Spinal cord (tissue), 10 donors: ENCODE measurements around the gene TMEM258. TPM values are rescaled to one million over a fixed set of nuclear protein-coding genes. Genes with fewer than 3 reads are reported as not detected.

Experiments used
- DNase-seq, 6 donors: peaks; one replicate each; pipeline versions ENCODE4 v3.0.0 to v3.0.0-alpha.2; 2013 to 2015; ENCODE audit warnings: low spot score in 6 of 6, low read depth in 4 of 6
- H3K27ac ChIP-seq: one replicate; pipeline ENCODE4 v1.5.1; 2013; ENCODE audit warnings: low read depth, low read length, control low read depth
- H3K27me3 ChIP-seq: one replicate; pipeline ENCODE4 v1.6.1; 2013; ENCODE audit warnings: low read length; ENCODE audit not compliant: control insufficient read depth, insufficient read depth
- H3K36me3 ChIP-seq: one replicate; pipeline ENCODE4 v1.6.1; 2013; ENCODE audit warnings: low read length; ENCODE audit not compliant: control insufficient read depth, insufficient read depth
- H3K4me1 ChIP-seq: one replicate; pipeline ENCODE4 v1.6.1; 2013; ENCODE audit warnings: low read length; ENCODE audit not compliant: control insufficient read depth, insufficient read depth
- H3K4me3 ChIP-seq: one replicate; pipeline ENCODE4 v1.5.1; 2013; ENCODE audit warnings: low read depth, low read length, control low read depth
- H3K9me3 ChIP-seq: one replicate; pipeline ENCODE4 v1.6.1; 2013; ENCODE audit warnings: low read length; ENCODE audit not compliant: control insufficient read depth, insufficient read depth
- WGBS: methylation state at CpG from one replicate; pipeline ENCODE4 v1.1.5; 2013; ENCODE audit warnings: missing lambda C conversion rate; ENCODE audit not compliant: insufficient coverage; 5-methylcytosine and 5-hydroxymethylcytosine counted together
- polyA plus RNA-seq, 2 donors: library from polyadenylated mRNA; unstranded; fragments of 120-200 nt; gene quantifications; one replicate each; pipeline ENCODE4 v1.2.1, GENCODE V29; 2013; ENCODE audit not compliant: insufficient read length in 2 of 2
- total RNA-seq, 2 donors: library from RNA; depleted of rRNA in 1 of 2; stranded (reverse); fragments of 120-200 nt in 1 of 2; fragments of >200 nt in 1 of 2; gene quantifications; one replicate each; pipeline versions ENCODE4 v1.2.3 to v1.2.4, GENCODE V29; 2013 to 2014
- donor health status: healthy.

Gene TMEM258
- total and polyA plus RNA-seq, 4 donors: 102 to 181 (median 157) TPM

- WGBS: 84% methylated on average over 7 of the region's 11 CpGs
- Histone ChIP-seq H3K36me3 (peaks cover 92% of the 10 kb centered on the region), H3K27ac (no peak overlapping the region), H3K9me3 (no peaks in the 10 kb centered on the region), H3K4me3 (no peak overlapping the region), H3K27me3 (no peaks in the 10 kb centered on the region), H3K4me1 (peaks cover 19% of the 10 kb centered on the region)
- no peak for DNase-seq
These were observed 6.5 kb downstream of the TMEM258 start for GRCh38 chr11:61785837-61786402.

- 80% methylated on average over 7 of the region's 7 CpGs for WGBS
- Histone ChIP-seq H3K27ac (no peak overlapping the region), H3K27me3 (no peaks in the 10 kb centered on the region), H3K36me3 (peaks cover 94% of the 10 kb centered on the region), H3K4me1 (peaks cover 7% of the 10 kb centered on the region), H3K4me3 (no peak overlapping the region), H3K9me3 (no peaks in the 10 kb centered on the region)
- no peak for DNase-seq
These were observed 7.9 kb downstream of the TMEM258 start for GRCh38 chr11:61784506-61784805.

- Histone ChIP-seq H3K4me1 (peaks cover 5% of the 10 kb centered on the region), H3K4me3 (no peak overlapping the region), H3K9me3 (no peaks in the 10 kb centered on the region), H3K36me3 (peaks cover 94% of the 10 kb centered on the region), H3K27ac (no peak overlapping the region), H3K27me3 (no peaks in the 10 kb centered on the region)
- WGBS: 60% methylated on average over 6 of the region's 13 CpGs
- DNase-seq: no peak
These were observed 8.5 kb downstream of the TMEM258 start for GRCh38 chr11:61783717-61784505.

GRCh38 chr11:61782841-61783240 lies 9.6 kb downstream of the TMEM258 start:
- DNase-seq: no peak
- Histone ChIP-seq H3K27ac (no peak overlapping the region), H3K9me3 (no peaks in the 10 kb centered on the region), H3K4me3 (no peak overlapping the region), H3K36me3 (peaks cover 86% of the 10 kb centered on the region), H3K27me3 (no peaks in the 10 kb centered on the region), H3K4me1 (peaks cover 8% of the 10 kb centered on the region)
- WGBS: 85% methylated on average over 11 of the region's 11 CpGs

GRCh38 chr11:61782299-61782698 lies 10.1 kb downstream of the TMEM258 start:
- H3K9me3 ChIP-seq: no peaks in the 10 kb centered on the region
- no peak overlapping the region for H3K27ac ChIP-seq
- H3K36me3 ChIP-seq: peaks cover 84% of the 10 kb centered on the region
- peaks cover 12% of the 10 kb centered on the region for H3K4me1 ChIP-seq
- 100% methylated on average over 2 of the region's 3 CpGs for WGBS
- no peak overlapping the region for H3K4me3 ChIP-seq
- no peak for DNase-seq
- no peaks in the 10 kb centered on the region for H3K27me3 ChIP-seq

GRCh38 chr11:61781585-61781984 lies 10.8 kb downstream of the TMEM258 start:
- 87% methylated on average over 4 of the region's 5 CpGs for WGBS
- H3K9me3 ChIP-seq: no peaks in the 10 kb centered on the region
- peaks cover 17% of the 10 kb centered on the region for H3K4me1 ChIP-seq
- no peak overlapping the region for H3K4me3 ChIP-seq
- no peaks in the 10 kb centered on the region for H3K27me3 ChIP-seq
- H3K27ac ChIP-seq: no peak overlapping the region
- peaks cover 79% of the 10 kb centered on the region for H3K36me3 ChIP-seq
- no peak for DNase-seq

GRCh38 chr11:61780581-61781162 lies 11.7 kb downstream of the TMEM258 start:
- Histone ChIP-seq H3K27ac (no peak overlapping the region), H3K27me3 (no peaks in the 10 kb centered on the region), H3K36me3 (peaks cover 75% of the 10 kb centered on the region), H3K4me1 (peaks cover 17% of the 10 kb centered on the region), H3K9me3 (no peaks in the 10 kb centered on the region), H3K4me3 (no peak overlapping the region)
- DNase-seq: no peak
- WGBS: 78% methylated on average over 9 of the region's 9 CpGs

- no peak overlapping the region for H3K27ac ChIP-seq
- no peaks in the 10 kb centered on the region for H3K9me3 ChIP-seq
- H3K4me1 ChIP-seq: peaks cover 21% of the 10 kb centered on the region
- H3K4me3 ChIP-seq: no peak overlapping the region
- no peak for DNase-seq
- WGBS: 87% methylated on average over 14 of the region's 14 CpGs
- no peaks in the 10 kb centered on the region for H3K27me3 ChIP-seq
- H3K36me3 ChIP-seq: peaks cover 68% of the 10 kb centered on the region
These were observed 12.5 kb downstream of the TMEM258 start for GRCh38 chr11:61779666-61780525.

GRCh38 chr11:61778920-61779650 lies 13.3 kb downstream of the TMEM258 start:
- 83% methylated on average over 14 of the region's 24 CpGs for WGBS
- DNase-seq: no peak
- H3K27me3 ChIP-seq: no peaks in the 10 kb centered on the region

More at GRCh38 chr11:61778920-61779650, 13.3 kb downstream of the TMEM258 start:
- H3K36me3 ChIP-seq: peaks cover 60% of the 10 kb centered on the region
- H3K4me3 ChIP-seq: no peak overlapping the region
- H3K27ac ChIP-seq: no peak overlapping the region
- H3K9me3 ChIP-seq: no peaks in the 10 kb centered on the region
- peaks cover 24% of the 10 kb centered on the region for H3K4me1 ChIP-seq
